SK-N-SH (cell line): ENCODE results near the gene WEE1.

Source experiments
- CTCF ChIP-seq: fragments of 200-600 bp; sonication (generic); IDR thresholded peaks from 2 replicates; pipeline ENCODE4 v1.6.1; 2017; ENCODE audit warnings: antibody characterized with exemption, mild to moderate bottlenecking, moderate library complexity
- EP300 ChIP-seq, 2 experiments: IDR thresholded peaks; 2 replicates each; pipeline versions ENCODE4 v1.4.0 to v1.6.1; 2012; ENCODE audit warnings: borderline replicate concordance in 1 of 2, low read depth in 1 of 2, low read length in 1 of 2
- EZH2phosphoT487 ChIP-seq: fragments of 200-600 bp; sonication (generic); IDR thresholded peaks from 2 replicates; pipeline ENCODE4 v1.6.1; 2017; ENCODE audit warnings: low read depth, mixed run types, mild to moderate bottlenecking, antibody characterized with exemption, moderate library complexity, borderline replicate concordance
- FOSL2 ChIP-seq: IDR thresholded peaks from 2 replicates; pipeline ENCODE4 v1.4.0; 2012; ENCODE audit warnings: low read depth, mild to moderate bottlenecking, moderate library complexity, borderline replicate concordance
- POLR2AphosphoS5 ChIP-seq: IDR thresholded peaks from 2 replicates; pipeline ENCODE4 v1.6.1; 2012; ENCODE audit warnings: low read depth, low read length
- SIN3A ChIP-seq: IDR thresholded peaks from 2 replicates; pipeline ENCODE4 v1.6.1; 2012; ENCODE audit warnings: low read depth, mild to moderate bottlenecking, low read length, moderate library complexity, borderline replicate concordance
- TAF1 ChIP-seq: IDR thresholded peaks from 2 replicates; pipeline ENCODE4 v1.6.1; 2012; ENCODE audit warnings: low read depth, mild to moderate bottlenecking, low read length, moderate library complexity, borderline replicate concordance
- TEAD4 ChIP-seq: IDR thresholded peaks from 2 replicates; pipeline ENCODE4 v1.4.0; 2012; ENCODE audit warnings: mild to moderate bottlenecking, borderline replicate concordance; ENCODE audit not compliant: insufficient read depth

DNA sequence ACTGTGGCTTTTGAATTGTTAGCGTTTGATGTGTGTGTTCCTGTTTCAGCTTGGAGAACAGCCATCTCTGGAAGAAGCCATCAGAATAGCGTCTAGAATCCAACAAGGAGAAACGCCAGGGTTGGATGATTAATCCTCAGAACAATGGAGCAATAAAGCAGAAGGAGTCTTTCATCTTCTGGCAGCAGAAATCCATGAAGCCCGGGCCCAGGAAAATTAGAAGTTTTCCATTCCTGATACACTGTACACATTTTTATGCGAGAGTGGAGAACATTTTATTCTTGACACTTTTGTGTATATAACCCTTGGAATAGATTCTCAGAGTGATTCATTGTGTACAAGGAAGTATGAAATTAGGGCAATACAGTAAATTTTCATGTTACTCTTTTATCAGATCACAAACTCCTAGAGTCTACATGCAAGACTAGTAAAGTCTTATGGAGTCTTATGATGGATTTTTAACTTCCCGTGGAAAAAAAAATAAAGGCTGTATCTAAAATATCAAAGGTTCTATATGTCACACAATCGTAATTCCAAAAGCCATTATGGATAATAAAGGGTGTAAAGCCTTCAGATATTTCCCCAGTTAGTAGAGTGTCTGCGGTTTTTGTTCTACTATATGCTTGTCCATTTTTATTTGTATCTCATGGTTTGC lies 45.9 kb upstream of the WEE1 start:
- TF ChIP-seq EP300 (IDR thresholded peaks at IDR 0.05; ENCODE audit: borderline replicate concordance in 1 of 2, low read depth in 1 of 2, low read length in 1 of 2) (peak in 1 of 2 experiments; percentile 46; a peak in 1 of 4 replicates), FOSL2 (0 out of 2 replicates have a peak, but pooled peaks have one; percentile 23), CTCF (no peak), TEAD4 (no peak), SIN3A (no peak), TAF1 (no peak), POLR2AphosphoS5 (peak; percentile 25; the same call in 1 of the 2 replicates), EZH2phosphoT487 (no peak)
